Psoas muscle (tissue), 8 donors: Measurements from ENCODE around the gene CTIF. TPM values are rescaled to one million over a fixed set of nuclear protein-coding genes. Genes with fewer than 3 reads are reported as not detected.

Experiments used
- ATAC-seq, 4 donors: fragments of 200-7000 bp; cut with Tn5 transposase; one replicate each; pipeline ENCODE4 v1.9.1; 2020; ENCODE audit warnings: moderate library complexity in 3 of 4, mild to moderate bottlenecking in 2 of 4
- DNase-seq, 2 donors: peaks; one replicate each; pipeline ENCODE4 v3.0.0-alpha.2; 2020
- H3K27ac ChIP-seq: fragments of 200-600 bp; one replicate; pipeline ENCODE4 v1.8.0; 2022
- H3K27me3 ChIP-seq, 3 donors: fragments of 200-600 bp in 1 of 3; one replicate each; pipeline versions ENCODE4 v1.6.1 to v1.8.0; 2013 to 2022; ENCODE audit warnings: low read length in 2 of 3, mild to moderate bottlenecking in 2 of 3, moderate library complexity in 1 of 3; ENCODE audit not compliant: insufficient read depth in 3 of 3
- H3K36me3 ChIP-seq, 2 donors: fragments of 200-600 bp in 1 of 2; one replicate each; pipeline versions ENCODE4 v1.6.1 to v1.8.0; 2013 to 2022; ENCODE audit warnings: low read depth in 1 of 2, mild to moderate bottlenecking in 1 of 2, moderate library complexity in 1 of 2; ENCODE audit not compliant: insufficient read depth in 1 of 2
- H3K4me1 ChIP-seq: fragments of 200-600 bp; one replicate; pipeline ENCODE4 v1.8.0; 2022
- H3K4me3 ChIP-seq: fragments of 200-600 bp; one replicate; pipeline ENCODE4 v1.8.0; 2022; ENCODE audit warnings: mild to moderate bottlenecking
- H3K9me3 ChIP-seq: fragments of 200-600 bp; one replicate; pipeline ENCODE4 v1.8.0; 2022
- CTCF ChIP-seq: fragments of 200-600 bp; IDR thresholded peaks from one replicate; pipeline ENCODE4 v1.8.0; 2022; ENCODE audit warnings: antibody characterized with exemption
- WGBS, 3 donors: extraction: QIAGEN DNeasy Blood & Tissue Kit; methylation state at CpG; one replicate each; pipeline versions ENCODE4 v1.1.6 to v1.1.7; 2013; 5-methylcytosine and 5-hydroxymethylcytosine counted together
- intact Hi-C, 2 donors: fragments of 100-400 bp; cut with DNase I; formaldehyde crosslinking; loops; one replicate each; pipeline versions ENCODE4 v1.11.0 to v1.14.2; 2022
- polyA plus RNA-seq, 3 donors: library from polyadenylated mRNA; stranded (reverse); fragments of 200-250 nt; gene quantifications; one replicate each; pipeline ENCODE4 v1.2.3, GENCODE V29; 2013
- total RNA-seq, 4 donors: library from RNA; stranded (reverse); fragmentation: NEBNext Ultra II Directional in 2 of 4; extraction: Animal tissue kit (Norgen Biotek cat#: 25700) in 2 of 4; gene quantifications; one replicate each; pipeline versions ENCODE4 v1.2.1 to v1.2.4, GENCODE V29; 2021 to 2023
- donor health status: healthy with polysubstance abuse.
- donor health status: DM: no; HTN: no; CAD: no; lungs with moderate emphysema.
- donor health status: Bipolar disorder and iron deficiency.
- donor health status: healthy.
- donor health status: DM: yes; HTN: yes; CAD: no.
- donor health status: DM: no; HTN: no; CAD: no.
- donor health status: DM: no; HTN: no; CAD: no.
- donor health status: DM: yes; HTN: yes; CAD: no.

Gene CTIF
- total and polyA plus RNA-seq, 7 donors = 11.3 to 40.5 (median 26.9) TPM

- H3K36me3 ChIP-seq = no peaks in the 10 kb centered on the region
- TF ChIP-seq CTCF = no peak
- 80 to 83% (median 81%) methylated on average over 5 of the region's 5 CpGs for WGBS, 3 donors
- peaks cover 10% of the 10 kb centered on the region for H3K4me1 ChIP-seq
- intact Hi-C loops = no loop called here
- H3K9me3 ChIP-seq = peaks cover 4% of the 10 kb centered on the region
- no peak for ATAC-seq
- H3K27ac ChIP-seq = no peak overlapping the region
- H3K27me3 ChIP-seq = no peaks in the 10 kb centered on the region
- no peak for DNase-seq
- H3K4me3 ChIP-seq = no peak overlapping the region
Observed at GRCh38 chr18:48897531-48897930, 358.7 kb downstream of the CTIF start.

- ATAC-seq (no peak), DNase-seq (no peak)
- intact Hi-C loops = no loop called here
- Histone ChIP-seq H3K27ac (no peak overlapping the region), H3K4me1 (peaks cover 11% of the 10 kb centered on the region), H3K27me3 (no peaks in the 10 kb centered on the region), H3K9me3 (peaks cover 4% of the 10 kb centered on the region), H3K36me3 (no peaks in the 10 kb centered on the region), H3K4me3 (no peak overlapping the region)
- 78 to 87% (median 79%) methylated on average over 4 of the region's 4 CpGs for WGBS, 3 donors
- TF ChIP-seq CTCF = no peak
Observed at GRCh38 chr18:48898521-48898920, 359.7 kb downstream of the CTIF start.

GRCh38 chr18:48899558-48900174 is 360.8 kb downstream of the CTIF start:
- intact Hi-C loops = no loop called here

GRCh38 chr18:48900469-48900868 is 361.6 kb downstream of the CTIF start:
- no peak for TF ChIP-seq CTCF
- Histone ChIP-seq H3K9me3 (peaks cover 4% of the 10 kb centered on the region), H3K27ac (no peak overlapping the region), H3K4me3 (no peak overlapping the region), H3K27me3 (no peaks in the 10 kb centered on the region), H3K36me3 (no peaks in the 10 kb centered on the region), H3K4me1 (peaks cover 11% of the 10 kb centered on the region)
- intact Hi-C loops = no loop called here
- DNase-seq (no peak), ATAC-seq (no peak)
- 89 to 96% (median 94%) methylated on average over 1 of the region's 1 CpG for WGBS, 3 donors

More at GRCh38 chr18:48899558-48900174, 360.8 kb downstream of the CTIF start:
- ATAC-seq = no peak
- Histone ChIP-seq H3K4me3 (no peak overlapping the region), H3K27ac (no peak overlapping the region), H3K9me3 (peaks cover 4% of the 10 kb centered on the region), H3K4me1 (peaks cover 11% of the 10 kb centered on the region), H3K36me3 (no peaks in the 10 kb centered on the region), H3K27me3 (no peaks in the 10 kb centered on the region)
- TF ChIP-seq CTCF = no peak
- no peak for DNase-seq
- 89 to 92% (median 90%) methylated on average over 4 of the region's 4 CpGs for WGBS, 3 donors
